HepG2 (cell line): Measurements from ENCODE around the gene SLC25A10. TPM values are rescaled to one million over a fixed set of nuclear protein-coding genes. Genes with fewer than 3 reads are reported as not detected.

Source experiments
- CSRNP2 ChIP-seq: sonication (generic); formaldehyde crosslinking; conservative IDR thresholded peaks from 2 replicates; pipeline ENCODE4 v1.8.0; 2022; ENCODE audit warnings: low read depth, missing genetic modification reagents
- HOXD1 ChIP-seq: sonication (generic); formaldehyde crosslinking; IDR thresholded peaks from 2 replicates; pipeline ENCODE4 v1.5.0; 2020; ENCODE audit warnings: missing genetic modification reagents
- MYNN ChIP-seq: sonication (generic); formaldehyde crosslinking; IDR thresholded peaks from 2 replicates; pipeline ENCODE4 v1.4.0; 2020; ENCODE audit warnings: mild to moderate bottlenecking, low read depth, missing genetic modification reagents
- NBN ChIP-seq: fragments of 450-650 bp; conservative IDR thresholded peaks from 2 replicates; pipeline ENCODE4 v1.6.1; 2017
- NCOA1 ChIP-seq: sonication (generic); formaldehyde crosslinking; IDR thresholded peaks from 2 replicates; pipeline ENCODE4 v1.9.0; 2021; ENCODE audit warnings: missing genetic modification reagents
- NPAS2 ChIP-seq: sonication (generic); formaldehyde crosslinking; IDR thresholded peaks from 2 replicates; pipeline ENCODE4 v1.8.0; 2022; ENCODE audit warnings: mild to moderate bottlenecking, missing genetic modification reagents, borderline replicate concordance
- SNAPC5 ChIP-seq: sonication (generic); formaldehyde crosslinking; IDR thresholded peaks from 2 replicates; pipeline ENCODE4 v1.8.1; 2023; ENCODE audit warnings: mild to moderate bottlenecking, missing genetic modification reagents, borderline replicate concordance
- U2AF1 ChIP-seq: fragments of 200-400 bp; formaldehyde crosslinking; optimal IDR thresholded peaks from 2 replicates; pipeline ENCODE3; 2017; ENCODE audit warnings: mild to moderate bottlenecking, low read depth, low read length
- ZFP90 ChIP-seq: sonication (generic); formaldehyde crosslinking; IDR thresholded peaks from 2 replicates; pipeline ENCODE4 v1.8.0; 2022; ENCODE audit warnings: missing genetic modification reagents, mild to moderate bottlenecking, inconsistent platforms, borderline replicate concordance
- ZFP91 ChIP-seq: sonication (generic); formaldehyde crosslinking; IDR thresholded peaks from 2 replicates; pipeline ENCODE4 v1.9.0; 2022; ENCODE audit warnings: missing genetic modification reagents, mild to moderate bottlenecking, borderline replicate concordance
- ZNF30 ChIP-seq: sonication (generic); formaldehyde crosslinking; IDR thresholded peaks from 2 replicates; pipeline ENCODE4 v1.5.0; 2020; ENCODE audit warnings: mild to moderate bottlenecking, missing genetic modification reagents
- ZNF616 ChIP-seq: sonication (generic); formaldehyde crosslinking; IDR thresholded peaks from 2 replicates; pipeline ENCODE4 v1.5.0; 2020; ENCODE audit warnings: low read depth, mild to moderate bottlenecking, missing genetic modification reagents
- ZNF780A ChIP-seq: sonication (generic); formaldehyde crosslinking; IDR thresholded peaks from 2 replicates; pipeline ENCODE4 v1.8.0; 2022; ENCODE audit warnings: mild to moderate bottlenecking, missing genetic modification reagents, moderate library complexity
- polyA plus RNA-seq, 8 experiments: library from polyadenylated mRNA; depleted of rRNA in 3 of 8; stranded (reverse) in 7 of 8; unstranded in 1 of 8; fragments of >200 nt; fragmentation: Illumina TruSeq in 4 of 8; extraction: Trizol in 4 of 8; gene quantifications; 2 replicates each; pipeline versions ENCODE4 v1.2.1 to v1.2.3, GENCODE V29; 2011 to 2016; ENCODE audit warnings: low read depth in 4 of 8, missing spikeins in 1 of 8, mixed read lengths in 1 of 8; ENCODE audit not compliant: insufficient read depth in 1 of 8
- total RNA-seq, 5 experiments: library from RNA; depleted of rRNA; stranded (reverse); fragments of >200 nt; fragmentation: Illumina TruSeq; extraction: Trizol; gene quantifications; 2 replicates each; pipeline ENCODE4 v1.2.3, GENCODE V29; 2016; ENCODE audit warnings: low read depth in 1 of 5
- TF ChIP-seq, protein P1 (sequence below): sonication (generic); formaldehyde crosslinking; IDR thresholded peaks from 2 replicates; pipeline ENCODE4 v1.5.1; 2020; ENCODE audit warnings: mild to moderate bottlenecking, missing genetic modification reagents, borderline replicate concordance
- TF ChIP-seq, protein P2 (sequence below): sonication (generic); formaldehyde crosslinking; IDR thresholded peaks from 2 replicates; pipeline ENCODE4 v1.8.0; 2022; ENCODE audit warnings: missing genetic modification reagents, mild to moderate bottlenecking, inconsistent platforms, borderline replicate concordance
- TF ChIP-seq, protein P3 (sequence below): sonication (generic); formaldehyde crosslinking; IDR thresholded peaks from 2 replicates; pipeline ENCODE4 v1.4.0; 2020; ENCODE audit warnings: low read depth, mild to moderate bottlenecking, missing genetic modification reagents

The SLC25A10 gene
- total and polyA plus RNA-seq, 2 of the 13 experiments (the other 11 are each of a cell fraction or from before 2014, with no cell fraction given), result 46.5 to 140 TPM

- TF ChIP-seq ZFP91 (CRISPR knock-in tag), result peak; percentile 96
- peak; percentile 85; the same call in 1 of the 2 replicates for TF ChIP-seq ZNF616 (CRISPR knock-in tag)
- no peak for TF ChIP-seq NPAS2 (CRISPR knock-in tag)
- TF ChIP-seq ZNF30 (CRISPR knock-in tag), result no peak
- TF ChIP-seq, protein P1, sequence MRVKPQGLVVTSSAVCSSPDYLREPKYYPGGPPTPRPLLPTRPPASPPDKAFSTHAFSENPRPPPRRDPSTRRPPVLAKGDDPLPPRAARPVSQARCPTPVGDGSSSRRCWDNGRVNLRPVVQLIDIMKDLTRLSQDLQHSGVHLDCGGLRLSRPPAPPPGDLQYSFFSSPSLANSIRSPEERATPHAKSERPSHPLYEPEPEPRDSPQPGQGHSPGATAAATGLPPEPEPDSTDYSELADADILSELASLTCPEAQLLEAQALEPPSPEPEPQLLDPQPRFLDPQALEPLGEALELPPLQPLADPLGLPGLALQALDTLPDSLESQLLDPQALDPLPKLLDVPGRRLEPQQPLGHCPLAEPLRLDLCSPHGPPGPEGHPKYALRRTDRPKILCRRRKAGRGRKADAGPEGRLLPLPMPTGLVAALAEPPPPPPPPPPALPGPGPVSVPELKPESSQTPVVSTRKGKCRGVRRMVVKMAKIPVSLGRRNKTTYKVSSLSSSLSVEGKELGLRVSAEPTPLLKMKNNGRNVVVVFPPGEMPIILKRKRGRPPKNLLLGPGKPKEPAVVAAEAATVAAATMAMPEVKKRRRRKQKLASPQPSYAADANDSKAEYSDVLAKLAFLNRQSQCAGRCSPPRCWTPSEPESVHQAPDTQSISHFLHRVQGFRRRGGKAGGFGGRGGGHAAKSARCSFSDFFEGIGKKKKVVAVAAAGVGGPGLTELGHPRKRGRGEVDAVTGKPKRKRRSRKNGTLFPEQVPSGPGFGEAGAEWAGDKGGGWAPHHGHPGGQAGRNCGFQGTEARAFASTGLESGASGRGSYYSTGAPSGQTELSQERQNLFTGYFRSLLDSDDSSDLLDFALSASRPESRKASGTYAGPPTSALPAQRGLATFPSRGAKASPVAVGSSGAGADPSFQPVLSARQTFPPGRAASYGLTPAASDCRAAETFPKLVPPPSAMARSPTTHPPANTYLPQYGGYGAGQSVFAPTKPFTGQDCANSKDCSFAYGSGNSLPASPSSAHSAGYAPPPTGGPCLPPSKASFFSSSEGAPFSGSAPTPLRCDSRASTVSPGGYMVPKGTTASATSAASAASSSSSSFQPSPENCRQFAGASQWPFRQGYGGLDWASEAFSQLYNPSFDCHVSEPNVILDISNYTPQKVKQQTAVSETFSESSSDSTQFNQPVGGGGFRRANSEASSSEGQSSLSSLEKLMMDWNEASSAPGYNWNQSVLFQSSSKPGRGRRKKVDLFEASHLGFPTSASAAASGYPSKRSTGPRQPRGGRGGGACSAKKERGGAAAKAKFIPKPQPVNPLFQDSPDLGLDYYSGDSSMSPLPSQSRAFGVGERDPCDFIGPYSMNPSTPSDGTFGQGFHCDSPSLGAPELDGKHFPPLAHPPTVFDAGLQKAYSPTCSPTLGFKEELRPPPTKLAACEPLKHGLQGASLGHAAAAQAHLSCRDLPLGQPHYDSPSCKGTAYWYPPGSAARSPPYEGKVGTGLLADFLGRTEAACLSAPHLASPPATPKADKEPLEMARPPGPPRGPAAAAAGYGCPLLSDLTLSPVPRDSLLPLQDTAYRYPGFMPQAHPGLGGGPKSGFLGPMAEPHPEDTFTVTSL (CRISPR knock-in tag), result 0 out of 2 replicates have a peak, but pooled peaks have one; percentile 1
- no peak; the same call in 1 of the 2 replicates for TF ChIP-seq MYNN
- TF ChIP-seq, protein P2, sequence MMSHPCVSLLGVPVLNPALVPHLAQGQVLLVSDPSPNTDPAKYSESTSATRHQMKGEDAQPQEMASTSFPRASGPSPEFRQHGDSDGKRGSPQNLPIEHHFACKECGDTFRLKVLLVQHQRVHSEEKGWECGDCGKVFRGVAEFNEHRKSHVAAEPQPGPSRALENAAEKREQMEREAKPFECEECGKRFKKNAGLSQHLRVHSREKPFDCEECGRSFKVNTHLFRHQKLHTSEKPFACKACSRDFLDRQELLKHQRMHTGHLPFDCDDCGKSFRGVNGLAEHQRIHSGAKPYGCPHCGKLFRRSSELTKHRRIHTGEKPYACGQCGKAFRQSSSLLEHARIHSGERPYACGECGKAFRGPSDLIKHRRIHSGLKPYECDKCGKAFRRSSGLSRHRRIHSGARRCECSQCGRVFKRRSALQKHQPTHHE (CRISPR knock-in tag), result no peak
- TF ChIP-seq, protein P3, sequence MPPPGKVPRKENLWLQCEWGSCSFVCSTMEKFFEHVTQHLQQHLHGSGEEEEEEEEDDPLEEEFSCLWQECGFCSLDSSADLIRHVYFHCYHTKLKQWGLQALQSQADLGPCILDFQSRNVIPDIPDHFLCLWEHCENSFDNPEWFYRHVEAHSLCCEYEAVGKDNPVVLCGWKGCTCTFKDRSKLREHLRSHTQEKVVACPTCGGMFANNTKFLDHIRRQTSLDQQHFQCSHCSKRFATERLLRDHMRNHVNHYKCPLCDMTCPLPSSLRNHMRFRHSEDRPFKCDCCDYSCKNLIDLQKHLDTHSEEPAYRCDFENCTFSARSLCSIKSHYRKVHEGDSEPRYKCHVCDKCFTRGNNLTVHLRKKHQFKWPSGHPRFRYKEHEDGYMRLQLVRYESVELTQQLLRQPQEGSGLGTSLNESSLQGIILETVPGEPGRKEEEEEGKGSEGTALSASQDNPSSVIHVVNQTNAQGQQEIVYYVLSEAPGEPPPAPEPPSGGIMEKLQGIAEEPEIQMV (CRISPR knock-in tag), result peak; percentile 84
- no peak for TF ChIP-seq SNAPC5 (CRISPR knock-in tag)
- TF ChIP-seq NBN, result no peak
- TF ChIP-seq ZFP90, result no peak; the same call in 1 of the 2 replicates
- TF ChIP-seq HOXD1 (CRISPR knock-in tag), result peak; percentile 70
- no peak for TF ChIP-seq CSRNP2
- no peak for TF ChIP-seq U2AF1
- peak; percentile 94 for TF ChIP-seq ZNF780A (CRISPR knock-in tag)
- no peak for TF ChIP-seq NCOA1 (CRISPR knock-in tag)
Measured at GRCh38 chr17:81666342-81667191, 45.5 kb upstream of the SLC25A10 start, which contains the start of the genes CCDC137 and OXLD1 (continued).
